Measurements from ENCODE around the gene HNF4A. TPM values are rescaled to one million over a fixed set of nuclear protein-coding genes. Genes with fewer than 3 reads are reported as not detected.

HNF4A gene
- total RNA-seq, 2 experiments from 2014 or later: not detected

DNA sequence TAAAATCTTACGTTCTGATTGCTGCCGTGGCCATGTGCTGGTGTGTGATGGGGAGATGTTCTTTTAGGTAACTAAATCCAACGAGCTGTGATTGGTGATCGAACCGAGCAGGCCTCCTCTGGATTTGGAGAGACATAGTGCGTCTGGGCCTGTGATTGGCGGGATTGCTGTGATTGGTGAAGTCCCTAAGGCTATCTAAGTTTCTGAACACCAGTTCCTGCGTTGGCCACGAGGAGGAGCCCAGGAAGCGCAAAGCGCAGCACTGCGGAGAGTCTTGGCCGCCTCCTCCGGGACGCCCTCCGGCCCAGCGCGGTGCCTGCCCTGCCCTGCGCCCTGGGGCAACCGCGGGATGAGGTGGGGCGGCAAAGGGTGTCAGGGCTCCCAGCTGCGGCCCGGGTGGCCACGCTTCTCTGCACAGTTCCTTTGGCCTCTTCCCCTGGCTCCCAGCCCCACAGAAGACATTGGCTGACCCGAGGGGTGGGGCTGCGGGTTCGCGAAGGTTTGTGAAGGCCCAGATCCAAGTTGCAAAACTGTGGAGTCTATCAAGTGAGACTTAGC, 33.0 kb downstream of the HNF4A start:
- peak; percentile 82 for DNase-seq
- Mint-ChIP-seq H3K27ac (no peak overlapping the region), H3K27me3 (peaks cover 16% of the 10 kb centered on the region), H3K4me3 (no peak overlapping the region), H3K36me3 (no peaks in the 10 kb centered on the region), H3K4me1 (peaks cover 3% of the 10 kb centered on the region), H3K9me3 (ENCODE audit: low read depth) (no peaks in the 10 kb centered on the region)
- CTCF ChIA-PET: interaction anchor here (0.7 to 2.8 kb wide), 13 partner anchors 10 to 295 kb away, joined by 3 to 17 read pairs (median 4); partner anchors contain the start of genes ADA and FITM2
- ATAC-seq: peak; percentile 92

DNA sequence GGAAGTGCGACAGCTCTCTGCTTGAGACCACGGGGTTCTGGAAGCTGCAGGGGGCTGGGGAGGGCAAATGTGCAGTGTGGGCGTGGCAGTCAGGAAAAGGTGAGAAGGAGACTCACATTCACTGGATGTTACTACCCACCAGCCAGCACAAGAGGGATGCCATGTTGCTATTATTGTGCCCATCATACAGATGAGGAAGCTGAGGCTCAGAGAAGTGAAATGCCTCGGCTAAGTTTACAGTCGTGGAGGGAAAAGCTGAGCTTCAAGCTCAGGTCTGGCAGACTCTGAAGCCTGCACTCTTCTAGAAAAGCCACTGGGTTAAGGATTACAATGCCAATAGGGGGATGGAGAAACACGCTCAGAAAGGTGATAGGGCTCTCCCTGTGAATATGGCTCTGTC, 34.4 kb downstream of the HNF4A start:
- Mint-ChIP-seq H3K9me3 (ENCODE audit: low read depth) (no peaks in the 10 kb centered on the region), H3K27me3 (peaks cover 18% of the 10 kb centered on the region), H3K4me1 (peaks cover 3% of the 10 kb centered on the region), H3K4me3 (no peak overlapping the region), H3K27ac (no peak overlapping the region), H3K36me3 (no peaks in the 10 kb centered on the region)
- CTCF ChIA-PET: interaction anchor here (1.1 to 2.8 kb wide), 7 partner anchors 9 to 237 kb away, joined by 3 to 17 read pairs (median 4); no protein-coding TSS in a partner anchor
- ATAC-seq (no peak), DNase-seq (no peak)

DNA sequence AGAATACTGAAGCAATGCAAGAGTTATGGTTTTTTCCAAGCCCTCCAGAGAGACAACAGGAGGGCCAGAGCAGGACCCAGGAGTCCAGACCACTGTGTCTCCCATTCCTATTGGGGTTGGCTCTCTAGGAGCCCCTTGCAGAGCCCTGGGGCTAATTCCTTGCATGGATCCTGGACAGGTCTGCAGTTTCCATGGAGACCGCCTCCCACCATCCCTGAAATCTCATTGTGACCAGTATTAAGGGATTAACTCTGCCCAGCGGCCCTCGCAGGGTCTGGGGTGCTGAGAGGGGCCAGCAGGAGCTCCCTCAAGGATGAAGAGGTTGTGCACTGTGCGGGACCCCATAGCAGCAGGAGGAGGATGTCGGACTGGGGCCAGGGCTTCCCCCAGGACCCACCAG, 34.8 kb downstream of the HNF4A start:
- Mint-ChIP-seq H3K9me3 (ENCODE audit: low read depth) (no peaks in the 10 kb centered on the region), H3K27me3 (peaks cover 18% of the 10 kb centered on the region), H3K27ac (no peak overlapping the region), H3K36me3 (no peaks in the 10 kb centered on the region), H3K4me3 (no peak overlapping the region), H3K4me1 (peaks cover 3% of the 10 kb centered on the region)
- no peak for DNase-seq
- CTCF ChIA-PET: interaction anchor here (1.3 to 2.8 kb wide), 3 partner anchors 9 to 220 kb away, joined by 3 to 17 read pairs (median 5); no protein-coding TSS in a partner anchor
- no peak for ATAC-seq

DNA sequence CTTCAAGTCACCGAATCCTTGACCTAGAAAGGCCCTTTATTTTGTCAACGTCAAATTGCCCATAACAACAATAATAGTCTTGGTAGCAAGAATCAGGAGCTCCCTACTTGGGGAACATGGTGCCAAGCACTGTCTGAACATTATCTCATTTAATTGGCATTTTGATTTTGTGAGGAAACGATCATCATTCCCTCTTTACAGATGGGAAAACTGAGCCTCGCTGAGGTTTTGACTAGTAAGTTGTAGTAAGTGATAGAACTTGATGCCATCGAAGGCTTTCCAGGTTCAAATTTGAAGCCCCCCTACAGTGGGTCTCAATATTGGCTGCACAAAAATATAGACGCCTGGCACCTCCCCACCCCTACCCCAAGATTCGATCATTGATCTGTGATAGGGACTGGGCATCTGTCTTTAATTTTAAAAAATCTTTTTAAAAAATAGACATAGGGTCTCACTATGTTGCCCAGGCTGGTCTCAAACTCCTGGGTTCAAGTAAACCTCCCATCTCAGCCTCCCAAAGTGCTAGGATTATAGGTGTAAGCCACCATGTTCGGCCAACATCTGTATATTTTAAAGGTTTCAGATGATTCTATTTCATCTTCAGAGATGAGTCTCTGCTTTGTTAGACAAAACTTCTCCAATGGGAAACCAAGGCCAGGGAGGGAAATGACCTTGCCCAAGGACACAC, 36.7 kb downstream of the HNF4A start:
- H3K36me3 Mint-ChIP-seq: no peaks in the 10 kb centered on the region
- H3K4me3 Mint-ChIP-seq: no peak overlapping the region
- H3K4me1 Mint-ChIP-seq: peaks cover 3% of the 10 kb centered on the region
- H3K9me3 Mint-ChIP-seq (ENCODE audit: low read depth): no peaks in the 10 kb centered on the region
- DNase-seq (no peak), ATAC-seq (no peak)
- H3K27ac Mint-ChIP-seq: no peak overlapping the region
- peaks cover 25% of the 10 kb centered on the region for H3K27me3 Mint-ChIP-seq
- CTCF ChIA-PET: interaction anchor here (2.0 kb wide), 1 partner anchor 218 kb away, joined by 5 read pairs; no protein-coding TSS in a partner anchor

DNA sequence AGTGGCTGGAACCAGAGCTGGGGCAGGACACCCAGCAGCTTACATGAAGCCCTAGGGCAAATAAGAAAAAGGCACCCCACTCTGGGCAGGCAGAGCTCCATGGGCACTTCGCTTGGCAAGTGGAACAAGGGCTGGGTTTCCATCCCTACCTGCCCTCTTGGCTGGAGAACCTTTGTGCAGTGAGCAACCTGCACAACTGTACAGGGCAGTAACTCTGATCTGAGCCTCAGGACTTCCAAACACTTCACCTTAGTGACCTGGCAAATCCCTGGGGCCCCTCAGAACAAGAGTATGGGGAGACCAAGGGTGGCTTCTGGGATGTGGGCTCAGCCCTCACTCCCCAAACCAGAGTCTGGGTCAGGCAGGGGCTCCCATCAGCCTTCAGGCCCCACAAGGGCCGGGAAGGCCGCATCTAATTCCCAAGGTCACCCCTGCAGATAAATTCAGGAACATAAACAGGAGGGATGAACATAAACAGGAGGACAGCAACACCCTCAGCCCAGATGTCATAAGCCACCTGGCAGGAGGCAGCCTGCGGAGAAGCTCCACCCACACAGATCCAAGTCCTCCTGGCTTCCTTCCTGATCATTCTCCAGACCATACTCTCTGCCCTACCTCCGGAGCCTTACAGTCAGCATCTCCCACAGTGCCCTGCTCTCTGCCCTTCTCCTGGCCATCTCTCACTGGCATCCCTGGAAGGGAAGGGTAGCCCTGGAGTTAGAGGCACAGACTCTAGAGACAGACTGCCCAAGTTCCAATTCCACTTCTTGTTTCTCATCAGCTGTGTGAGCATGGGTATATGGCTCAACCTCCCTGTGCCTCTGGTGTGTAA, 37.5 kb downstream of the HNF4A start:
- Mint-ChIP-seq H3K36me3 (no peaks in the 10 kb centered on the region), H3K4me3 (no peak overlapping the region), H3K9me3 (ENCODE audit: low read depth) (no peaks in the 10 kb centered on the region), H3K27ac (no peak overlapping the region), H3K4me1 (peaks cover 3% of the 10 kb centered on the region), H3K27me3 (peaks cover 23% of the 10 kb centered on the region)
- CTCF ChIA-PET: interaction anchor here (1.1 kb wide), 1 partner anchor 108 kb away, joined by 3 read pairs; no protein-coding TSS in a partner anchor
- DNase-seq (no peak), ATAC-seq (no peak)

DNA sequence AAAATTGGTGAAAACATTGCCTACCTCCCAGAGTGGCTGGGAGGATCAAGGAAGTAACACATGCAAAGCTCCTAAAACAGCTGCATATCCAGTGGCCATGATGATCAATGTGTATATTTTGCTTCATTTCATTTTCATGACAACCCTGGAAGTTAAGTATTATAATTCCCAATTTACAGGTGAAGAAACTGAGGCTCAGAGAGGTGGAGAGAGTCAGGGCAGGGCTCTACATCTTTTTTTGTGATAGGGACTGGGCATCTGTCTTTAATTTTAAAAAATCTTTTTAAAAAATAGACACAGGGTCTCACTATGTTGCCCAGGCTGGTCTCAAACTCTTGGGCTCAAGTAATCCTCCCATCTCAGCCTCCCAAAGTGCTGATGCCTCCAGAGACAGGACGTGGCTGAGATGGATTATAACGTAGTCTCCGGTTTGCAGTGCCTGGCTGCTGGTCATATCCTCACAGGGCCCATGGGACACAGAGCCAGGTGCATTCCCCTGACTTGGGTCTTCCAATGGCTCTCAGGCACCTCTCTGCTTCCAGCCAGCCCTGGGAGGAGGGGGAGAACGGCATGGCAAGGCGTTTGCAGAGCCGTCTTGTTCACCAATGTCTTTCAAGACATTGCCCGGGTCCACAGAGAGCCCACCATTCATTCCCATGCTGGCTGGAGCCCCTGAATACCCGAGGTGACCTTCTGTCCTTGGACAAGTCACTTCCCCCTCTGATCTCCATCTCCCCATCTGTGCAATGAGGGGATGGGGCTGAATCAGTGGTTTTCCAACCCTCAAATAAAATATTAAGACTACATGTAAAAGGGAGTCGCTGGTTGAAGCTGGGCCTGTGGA, 38.3 kb downstream of the HNF4A start:
- CTCF ChIA-PET: interaction anchor here (1.1 to 3.2 kb wide), 2 partner anchors 9 to 107 kb away, joined by 3 to 11 read pairs; no protein-coding TSS in a partner anchor
- Mint-ChIP-seq H3K4me3 (no peak overlapping the region), H3K4me1 (no peaks in the 10 kb centered on the region), H3K27me3 (peaks cover 24% of the 10 kb centered on the region), H3K9me3 (ENCODE audit: low read depth) (no peaks in the 10 kb centered on the region), H3K27ac (no peak overlapping the region), H3K36me3 (no peaks in the 10 kb centered on the region)
- ATAC-seq (no peak), DNase-seq (no peak)

DNA sequence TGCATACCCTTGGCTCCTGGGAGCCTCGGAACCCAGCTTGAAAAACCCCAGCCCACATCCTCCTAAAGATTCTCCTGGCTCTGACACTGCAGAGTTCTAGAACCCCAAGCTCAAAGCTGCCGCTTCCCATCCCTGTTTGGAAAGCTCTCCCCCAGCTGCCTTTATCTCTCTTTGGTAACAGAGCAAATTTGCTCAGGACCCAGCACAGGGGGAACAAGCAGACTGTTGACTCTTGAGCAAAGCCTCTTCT, 38.9 kb downstream of the HNF4A start:
- peaks cover 23% of the 10 kb centered on the region for H3K27me3 Mint-ChIP-seq
- ATAC-seq: no peak
- no peaks in the 10 kb centered on the region for H3K36me3 Mint-ChIP-seq
- DNase-seq: no peak
- no peaks in the 10 kb centered on the region for H3K9me3 Mint-ChIP-seq (ENCODE audit: low read depth)
- CTCF ChIA-PET: interaction anchor here (1.1 to 3.2 kb wide), 2 partner anchors 9 to 107 kb away, joined by 3 to 11 read pairs; no protein-coding TSS in a partner anchor
- H3K4me3 Mint-ChIP-seq: no peak overlapping the region
- no peak overlapping the region for H3K27ac Mint-ChIP-seq
- no peaks in the 10 kb centered on the region for H3K4me1 Mint-ChIP-seq

DNA sequence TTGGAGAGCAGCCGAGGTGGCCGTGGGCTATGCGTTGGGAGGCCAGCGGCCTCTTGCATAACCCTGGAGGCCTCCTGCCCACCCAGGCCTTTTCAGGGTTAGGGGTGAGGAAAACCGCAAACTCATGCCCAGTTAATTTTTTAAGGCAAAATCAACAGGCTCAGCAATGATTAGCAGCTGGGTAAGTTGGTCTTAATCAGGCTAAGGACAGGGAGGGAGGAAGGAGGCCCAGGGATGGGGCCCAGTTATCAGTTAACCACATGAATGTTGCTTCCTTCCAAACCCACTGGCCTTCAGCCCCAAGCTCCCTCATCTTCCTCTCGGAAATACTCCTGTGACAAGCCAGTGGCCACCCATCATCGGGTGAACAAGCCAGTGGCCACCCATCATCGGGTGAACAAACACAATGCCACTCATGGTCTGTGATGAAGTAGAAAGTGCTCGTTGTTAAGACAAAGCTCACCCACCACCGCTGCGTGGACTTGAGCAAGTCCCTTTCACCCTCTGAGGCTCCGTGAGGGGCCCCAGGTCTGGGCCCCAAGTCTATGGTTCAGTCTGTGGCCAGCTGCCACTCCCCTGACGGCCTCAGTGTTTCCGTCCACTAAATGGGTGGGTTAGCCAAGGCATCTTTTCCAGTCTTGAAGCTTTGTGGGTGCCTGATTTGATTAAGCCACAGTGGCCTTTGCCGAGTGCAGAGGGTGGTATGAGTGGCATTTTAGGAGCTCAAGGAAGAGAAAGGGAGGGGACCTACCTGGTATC, 39.4 kb downstream of the HNF4A start:
- Mint-ChIP-seq H3K36me3 (no peaks in the 10 kb centered on the region), H3K4me3 (no peak overlapping the region), H3K4me1 (no peaks in the 10 kb centered on the region), H3K27ac (no peak overlapping the region), H3K9me3 (ENCODE audit: low read depth) (no peaks in the 10 kb centered on the region), H3K27me3 (peaks cover 21% of the 10 kb centered on the region)
- ATAC-seq (no peak), DNase-seq (no peak)
- CTCF ChIA-PET: interaction anchor here (3.2 kb wide), 1 partner anchor 10 kb away, joined by 11 read pairs; no protein-coding TSS in a partner anchor

DNA sequence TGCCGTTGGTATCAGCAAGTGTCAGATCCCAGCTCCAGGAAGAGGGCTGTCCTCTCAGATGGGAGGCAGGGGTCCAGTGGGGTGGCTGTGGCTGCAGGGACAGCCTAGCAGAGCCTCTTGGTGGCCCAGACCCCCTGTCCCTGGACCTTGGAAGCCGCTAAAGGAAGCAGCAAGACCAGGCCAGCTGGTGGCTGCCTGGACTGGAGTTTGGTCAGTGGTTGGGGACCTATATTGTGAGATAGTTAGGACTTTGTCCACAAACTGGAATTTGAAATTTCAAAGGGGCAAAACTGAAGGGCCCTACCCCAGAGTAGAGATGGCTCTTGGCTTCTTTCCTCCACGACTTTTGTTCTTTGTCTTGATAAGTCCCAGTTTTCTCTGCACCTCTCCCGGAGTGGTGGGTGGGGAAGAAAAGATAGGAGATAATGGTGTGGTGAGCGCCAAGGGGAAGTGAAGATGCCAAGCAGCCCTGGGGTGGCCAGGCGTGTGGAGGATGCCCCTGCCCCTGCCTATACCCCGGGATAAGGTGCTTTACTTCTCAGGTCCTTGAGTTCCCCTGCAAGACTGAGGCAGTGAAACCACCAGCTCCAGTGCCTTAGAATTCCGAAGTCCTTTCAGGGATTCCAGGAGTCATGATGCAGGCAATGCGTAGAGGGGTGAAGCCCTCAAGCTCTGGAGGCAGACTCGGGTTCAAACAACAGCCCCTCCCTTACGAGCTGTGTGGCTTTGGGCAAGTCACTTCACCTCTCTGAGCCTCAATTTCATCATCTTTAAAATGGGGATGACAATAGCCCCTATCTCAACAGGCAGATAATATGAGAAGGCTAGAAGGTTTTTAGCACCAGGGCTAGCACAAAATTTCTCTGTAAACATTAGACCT, 40.2 kb downstream of the HNF4A start:
- Mint-ChIP-seq H3K27ac (no peak overlapping the region), H3K9me3 (ENCODE audit: low read depth) (no peaks in the 10 kb centered on the region), H3K4me1 (no peaks in the 10 kb centered on the region)

DNA sequence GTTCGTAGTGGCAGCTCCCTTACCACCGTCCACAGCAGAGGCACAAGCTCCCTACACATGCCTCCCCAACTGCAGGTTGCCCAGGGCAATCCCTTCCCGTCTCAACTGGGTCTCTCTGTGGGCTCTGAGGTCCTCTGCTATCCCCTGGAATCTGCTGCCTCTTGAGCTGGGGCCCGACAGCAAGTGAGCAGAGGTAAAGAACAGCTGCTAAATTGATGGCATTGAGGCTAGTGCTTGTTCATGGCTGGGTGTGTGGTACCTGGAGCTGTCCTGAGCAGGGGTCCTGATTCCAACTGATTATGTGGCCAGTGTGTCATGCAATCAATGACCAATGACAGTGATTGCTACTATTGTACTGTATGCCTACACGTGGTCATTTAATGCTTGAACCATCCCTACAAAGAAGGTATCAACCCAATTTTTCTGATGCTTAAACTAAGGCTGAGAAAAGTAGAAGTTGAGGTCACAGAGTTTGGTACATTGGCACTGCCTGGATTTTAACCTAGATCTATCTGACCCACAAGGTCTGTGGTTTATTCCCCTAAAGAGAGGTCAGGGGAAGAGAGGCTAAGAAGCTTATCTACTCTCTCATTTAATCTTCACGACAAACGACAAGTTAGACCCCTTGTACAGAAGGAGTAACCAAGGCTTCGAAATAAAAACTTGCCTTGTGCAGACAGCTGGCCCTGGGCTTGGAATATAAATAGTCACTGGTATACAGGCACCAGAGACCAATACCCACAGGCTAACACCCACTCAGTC, 41.1 kb downstream of the HNF4A start:
- no peaks in the 10 kb centered on the region for H3K9me3 Mint-ChIP-seq (ENCODE audit: low read depth)
- H3K27ac Mint-ChIP-seq: no peak overlapping the region
- CTCF ChIA-PET: interaction anchor here (3.2 kb wide), 1 partner anchor 11 kb away, joined by 11 read pairs; no protein-coding TSS in a partner anchor
- H3K4me1 Mint-ChIP-seq: no peaks in the 10 kb centered on the region
- no peak for ATAC-seq
- no peak overlapping the region for H3K4me3 Mint-ChIP-seq
- no peaks in the 10 kb centered on the region for H3K36me3 Mint-ChIP-seq
- no peak for DNase-seq
- peaks cover 20% of the 10 kb centered on the region for H3K27me3 Mint-ChIP-seq

More for the DNA sequence above, 40.2 kb downstream of the HNF4A start:
- no peaks in the 10 kb centered on the region for H3K36me3 Mint-ChIP-seq
- DNase-seq (no peak), ATAC-seq (no peak)
- peaks cover 20% of the 10 kb centered on the region for H3K27me3 Mint-ChIP-seq
- CTCF ChIA-PET: interaction anchor here (3.2 kb wide), 1 partner anchor 11 kb away, joined by 11 read pairs; no protein-coding TSS in a partner anchor
- no peak overlapping the region for H3K4me3 Mint-ChIP-seq

DNA sequence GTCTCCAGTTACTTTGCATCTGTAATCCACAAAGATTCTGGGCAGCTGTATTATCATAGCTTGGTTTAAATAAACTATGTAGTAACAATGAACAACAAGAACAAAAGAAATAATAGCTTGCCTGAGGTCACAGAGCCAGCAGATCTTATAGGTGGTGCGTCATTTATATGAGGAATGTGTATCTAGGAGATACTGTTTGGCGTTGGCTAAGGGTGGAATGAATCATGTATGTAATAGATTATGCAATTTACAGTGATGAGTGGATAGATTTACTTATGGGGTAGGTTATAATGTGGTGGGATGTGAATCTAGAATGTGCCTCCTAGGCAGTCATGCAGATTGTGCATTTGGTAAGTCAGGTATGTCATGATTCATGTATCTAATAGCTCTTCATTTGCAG, 42.8 kb downstream of the HNF4A start:
- peaks cover 20% of the 10 kb centered on the region for H3K27me3 Mint-ChIP-seq
- no peaks in the 10 kb centered on the region for H3K9me3 Mint-ChIP-seq (ENCODE audit: low read depth)
- no peak overlapping the region for H3K4me3 Mint-ChIP-seq
- CTCF ChIA-PET: interaction anchor here (0.6 to 2.0 kb wide), 4 partner anchors 9 to 286 kb away, joined by 3 to 8 read pairs (median 4); no protein-coding TSS in a partner anchor
- no peak overlapping the region for H3K27ac Mint-ChIP-seq
- no peaks in the 10 kb centered on the region for H3K4me1 Mint-ChIP-seq
- ATAC-seq (no peak), DNase-seq (no peak)
- no peaks in the 10 kb centered on the region for H3K36me3 Mint-ChIP-seq

All from activated CD8-positive, alpha-beta memory T cell treated with anti-CD3 and anti-CD28 coated beads, Interleukin-2, amount 10 ng/mL, durations not matched to agents 7 days and 5 days (primary cell).